ENCODE results near the gene RIMBP2.

DNA sequence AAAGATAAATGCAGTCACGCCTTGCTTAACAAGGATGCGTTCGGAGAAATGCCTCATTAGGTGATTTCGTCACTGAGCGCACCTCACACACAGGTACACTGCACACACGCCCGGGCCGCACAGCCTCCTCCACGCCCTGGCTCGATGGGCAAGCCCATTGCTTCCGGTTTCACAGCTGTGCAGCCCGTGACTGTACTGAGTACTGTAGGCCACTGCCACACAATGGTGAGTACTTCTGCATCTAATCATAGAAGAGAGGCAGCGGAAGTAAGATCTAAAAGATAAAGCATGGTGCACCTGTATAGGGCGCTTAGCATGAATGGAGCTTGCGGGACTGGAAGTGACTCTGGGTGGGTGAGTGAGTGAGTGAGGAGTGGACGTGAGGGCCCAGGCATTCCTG lies 4.3 kb downstream of the RIMBP2 start:
- TF ChIP-seq EZH2 (IDR thresholded peaks at IDR 0.05) (no peak), EZH2phosphoT487 (IDR thresholded peaks at IDR 0.05) (no peak)
- TF ChIP-seq, protein P1, sequence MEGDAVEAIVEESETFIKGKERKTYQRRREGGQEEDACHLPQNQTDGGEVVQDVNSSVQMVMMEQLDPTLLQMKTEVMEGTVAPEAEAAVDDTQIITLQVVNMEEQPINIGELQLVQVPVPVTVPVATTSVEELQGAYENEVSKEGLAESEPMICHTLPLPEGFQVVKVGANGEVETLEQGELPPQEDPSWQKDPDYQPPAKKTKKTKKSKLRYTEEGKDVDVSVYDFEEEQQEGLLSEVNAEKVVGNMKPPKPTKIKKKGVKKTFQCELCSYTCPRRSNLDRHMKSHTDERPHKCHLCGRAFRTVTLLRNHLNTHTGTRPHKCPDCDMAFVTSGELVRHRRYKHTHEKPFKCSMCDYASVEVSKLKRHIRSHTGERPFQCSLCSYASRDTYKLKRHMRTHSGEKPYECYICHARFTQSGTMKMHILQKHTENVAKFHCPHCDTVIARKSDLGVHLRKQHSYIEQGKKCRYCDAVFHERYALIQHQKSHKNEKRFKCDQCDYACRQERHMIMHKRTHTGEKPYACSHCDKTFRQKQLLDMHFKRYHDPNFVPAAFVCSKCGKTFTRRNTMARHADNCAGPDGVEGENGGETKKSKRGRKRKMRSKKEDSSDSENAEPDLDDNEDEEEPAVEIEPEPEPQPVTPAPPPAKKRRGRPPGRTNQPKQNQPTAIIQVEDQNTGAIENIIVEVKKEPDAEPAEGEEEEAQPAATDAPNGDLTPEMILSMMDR (IDR thresholded peaks at IDR 0.05): no peak
